ENCODE data around the gene DRP2. TPM values are rescaled to one million over a fixed set of nuclear protein-coding genes. Genes with fewer than 3 reads are reported as not detected.
"Not testable (repeated sequence)": the region's sequence is repeated elsewhere in the genome, so short reads cannot be mapped to it uniquely, and the experiment has no call there.

DRP2 gene
- total RNA-seq, 2 donors from 2014 or later: 0.57 to 0.65 TPM

DNA sequence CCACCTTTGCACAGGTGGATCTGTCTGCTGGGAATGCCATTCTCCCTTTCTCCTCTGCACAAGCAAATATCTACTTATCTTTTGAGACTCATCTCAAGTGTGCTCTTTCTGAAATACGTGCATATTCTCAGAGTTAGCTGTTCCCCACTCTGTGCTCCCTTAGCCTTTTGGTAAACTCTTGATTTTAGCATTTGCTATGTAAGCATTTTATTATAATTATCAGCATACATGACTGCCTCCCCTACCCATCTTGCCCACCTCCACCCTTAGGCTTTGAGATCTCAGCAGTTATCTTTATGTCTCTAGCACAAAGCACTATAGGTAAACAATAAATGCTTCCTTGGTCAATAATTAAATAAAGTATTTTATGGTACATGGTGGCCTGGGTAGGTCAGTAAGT, 11.5 kb downstream of the DRP2 start:
- no peak for DNase-seq (ENCODE audit: low spot score)
- intact Hi-C loops (cut with DNase I): no loop called here

DNA sequence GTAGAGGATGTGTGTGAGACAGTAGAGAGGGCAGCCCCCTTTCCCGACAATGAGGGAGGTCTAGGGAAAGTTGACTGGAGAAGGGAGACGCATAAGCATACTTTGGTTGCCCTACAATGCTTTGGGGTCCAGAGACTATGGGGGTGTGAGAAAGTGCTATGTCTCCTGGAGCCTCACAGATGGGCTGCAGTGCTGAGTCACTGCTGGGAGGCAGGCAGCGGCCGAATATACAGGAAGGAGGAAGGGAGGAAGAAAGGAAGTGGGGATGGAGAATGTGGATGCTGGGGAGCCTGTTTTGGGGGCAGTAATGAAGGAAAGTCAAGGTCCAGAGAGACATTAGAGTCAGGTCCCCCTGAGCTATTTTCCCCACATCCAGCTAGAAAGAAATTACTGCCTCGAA, 12.7 kb downstream of the DRP2 start:
- intact Hi-C loops (cut with DNase I): no loop called here
- DNase-seq (ENCODE audit: low spot score): no peak

DNA sequence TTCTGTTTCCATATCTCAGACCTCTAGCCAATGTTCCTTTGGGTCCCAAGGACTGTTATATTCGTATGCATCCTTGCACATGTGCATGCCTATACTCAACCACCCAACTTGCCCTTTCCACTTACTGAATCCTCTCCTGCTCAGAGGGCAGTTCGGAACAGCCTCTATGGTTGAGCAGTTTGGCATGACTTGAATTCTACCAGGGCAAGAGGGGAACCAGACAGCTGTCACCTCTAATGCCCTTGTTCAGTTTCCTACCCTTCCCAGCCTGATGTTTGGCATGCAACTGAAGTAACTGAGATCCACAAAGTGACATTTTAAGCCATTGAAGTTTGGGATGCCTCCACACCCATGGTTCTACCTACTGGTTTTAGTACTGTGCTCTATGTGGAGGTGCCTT, 17.5 kb downstream of the DRP2 start:
- intact Hi-C loops (cut with DNase I): no loop called here
- DNase-seq (ENCODE audit: low spot score): no peak

DNA sequence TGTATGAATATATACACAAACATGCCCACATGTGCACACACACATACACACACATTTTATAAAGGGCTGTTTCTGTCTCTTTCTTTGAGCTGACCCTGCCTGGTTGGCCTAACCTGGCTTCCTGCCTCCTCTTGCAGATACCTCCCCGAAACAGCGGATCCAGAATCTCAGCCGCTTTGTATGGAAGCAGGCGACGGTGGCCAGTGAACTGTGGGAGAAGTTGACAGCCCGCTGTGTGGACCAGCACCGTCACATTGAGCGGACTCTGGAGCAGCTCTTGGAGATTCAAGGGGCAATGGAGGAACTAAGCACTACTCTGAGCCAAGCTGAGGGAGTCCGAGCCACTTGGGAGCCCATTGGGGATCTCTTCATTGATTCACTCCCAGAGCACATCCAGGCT, 21.9 kb downstream of the DRP2 start:
- intact Hi-C loops (cut with DNase I): no loop called here
- no peak for DNase-seq (ENCODE audit: low spot score)

DNA sequence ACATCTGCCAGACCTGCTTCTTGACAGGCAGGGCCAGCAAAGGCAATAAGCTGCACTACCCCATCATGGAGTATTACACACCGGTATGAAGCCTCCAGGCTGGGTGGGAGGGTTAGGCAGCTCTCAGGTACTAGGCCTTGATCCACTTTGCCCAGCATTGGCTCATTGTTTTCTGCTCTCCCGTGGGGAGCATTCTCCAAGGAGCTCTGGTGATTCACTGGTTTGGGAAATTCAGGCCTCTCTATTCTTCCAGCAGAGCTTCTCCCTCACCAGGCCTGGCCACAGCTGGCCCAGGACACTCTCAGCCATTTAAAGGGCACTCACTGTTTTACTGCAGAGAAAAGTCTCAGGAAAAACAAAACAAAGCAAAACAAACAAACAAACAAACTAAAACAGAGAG, 33.0 kb downstream of the DRP2 start:
- intact Hi-C loops (cut with DNase I): no loop called here
- DNase-seq (ENCODE audit: low spot score): no peak

DNA sequence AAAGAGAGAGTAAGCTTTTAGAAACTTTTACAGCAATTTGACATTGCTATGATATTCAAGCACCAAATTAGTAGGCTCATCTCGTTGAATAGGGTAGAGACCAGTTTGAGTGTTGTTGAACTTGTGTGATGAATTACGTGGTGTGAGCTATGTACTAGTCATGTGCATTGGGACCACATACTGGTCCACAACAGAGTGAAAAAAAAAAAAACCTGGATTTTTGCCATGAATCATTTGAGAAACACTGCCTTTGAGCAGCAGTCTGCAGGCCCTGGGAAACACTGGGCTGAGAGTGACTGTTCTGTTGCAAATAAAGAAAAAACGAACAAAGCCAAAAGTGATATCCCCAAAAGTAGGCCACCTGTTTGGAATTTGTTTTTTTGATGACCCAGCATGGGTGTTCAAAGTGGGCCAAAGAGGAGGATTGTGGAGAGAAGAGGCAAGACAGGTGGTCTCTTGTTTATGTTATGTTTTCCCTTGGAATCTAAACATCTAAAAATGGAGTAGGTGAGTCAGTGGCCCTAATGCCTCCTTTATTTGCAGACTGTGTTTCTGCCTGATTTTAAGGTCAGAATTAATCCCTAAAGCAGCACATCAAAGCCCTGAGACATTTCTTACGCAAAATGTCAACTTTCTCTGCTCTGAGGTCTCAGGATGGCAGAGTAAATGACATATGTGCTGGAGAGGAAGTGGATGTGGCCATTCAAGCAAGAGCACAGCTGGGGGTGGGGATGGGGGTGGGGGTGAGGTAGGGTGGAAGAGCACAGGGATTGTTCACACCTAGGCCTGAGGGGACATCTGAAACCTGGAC, 38.1 kb downstream of the DRP2 start:
- DNase-seq (ENCODE audit: low spot score): no peak
- intact Hi-C loops (cut with DNase I): no loop called here

DNA sequence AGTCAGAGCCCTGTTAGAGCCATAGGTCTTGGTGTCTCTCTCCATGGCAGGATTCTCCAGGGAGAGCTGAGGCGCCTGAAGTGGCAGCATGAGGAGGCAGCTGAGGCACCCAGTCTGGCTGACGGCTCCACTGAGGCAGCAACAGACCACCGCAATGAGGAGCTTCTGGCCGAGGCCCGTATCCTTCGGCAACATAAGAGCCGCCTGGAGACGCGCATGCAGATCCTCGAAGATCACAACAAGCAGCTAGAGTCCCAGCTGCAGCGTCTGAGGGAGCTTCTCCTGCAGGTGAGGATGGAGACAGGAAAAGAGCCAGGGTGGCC, 38.6 kb downstream of the DRP2 start:
- DNase-seq (ENCODE audit: low spot score): no peak
- intact Hi-C loops (cut with DNase I): no loop called here

DNA sequence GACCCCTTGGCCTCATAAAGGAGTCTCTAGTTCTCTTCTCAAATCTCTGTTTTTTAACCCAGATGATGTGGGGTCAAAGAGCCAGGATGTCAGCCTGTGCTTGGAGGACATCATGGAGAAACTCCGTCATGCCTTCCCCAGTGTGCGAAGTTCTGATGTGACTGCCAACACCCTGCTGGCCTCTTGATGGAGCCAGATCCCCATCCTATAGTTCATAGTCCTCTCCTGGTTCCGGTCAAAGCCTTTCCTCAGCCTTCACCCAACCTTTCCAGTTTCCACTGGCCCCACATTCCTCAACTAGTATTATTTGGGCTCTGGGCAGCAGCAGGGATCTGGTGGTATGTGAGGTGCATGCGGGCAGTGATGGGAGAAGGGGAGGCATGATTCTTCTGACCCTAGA, 40.8 kb downstream of the DRP2 start:
- intact Hi-C loops (cut with DNase I): no loop called here
- no peak for DNase-seq (ENCODE audit: low spot score)

DNA sequence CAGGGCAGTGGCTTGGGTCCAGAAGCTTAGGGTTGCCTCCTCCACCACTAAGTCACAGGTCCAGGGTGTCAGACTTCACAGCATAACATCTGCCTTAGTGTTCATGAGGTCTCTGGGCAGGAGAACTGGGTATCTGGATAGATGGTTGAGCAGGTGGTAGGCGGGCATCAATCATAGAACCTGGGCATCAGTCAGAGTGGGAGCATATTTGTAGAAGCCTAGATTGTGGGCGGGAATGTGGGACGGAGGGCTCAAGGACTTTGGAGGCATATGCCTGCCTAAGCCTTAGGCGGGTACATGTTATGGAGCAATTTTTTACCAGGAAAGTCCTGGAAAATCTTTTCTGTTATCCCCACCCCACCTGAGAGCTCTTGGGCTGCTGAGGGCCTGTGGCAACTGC, 43.0 kb downstream of the DRP2 start:
- intact Hi-C loops (cut with DNase I): no loop called here
- DNase-seq (ENCODE audit: low spot score): no peak

DNA sequence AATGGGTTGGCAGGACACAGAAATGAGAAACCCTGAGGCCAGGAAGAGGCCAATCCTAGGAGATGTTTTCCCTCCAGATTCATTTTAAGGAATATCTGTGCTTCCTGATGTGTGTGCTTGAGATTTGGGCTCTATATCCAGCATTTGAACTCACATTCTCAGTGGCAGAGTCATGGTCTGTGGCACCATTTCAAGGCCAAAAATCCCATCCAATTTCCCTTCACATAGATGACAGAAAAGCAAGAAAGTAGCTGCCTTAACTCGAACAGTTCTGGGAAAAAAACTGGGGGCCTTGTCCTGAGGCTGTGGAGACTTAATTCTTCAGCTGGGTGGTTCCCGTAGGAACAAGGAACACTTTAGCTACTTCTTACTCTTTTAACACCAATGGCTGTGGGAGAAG, 44.2 kb downstream of the DRP2 start:
- no peak for DNase-seq (ENCODE audit: low spot score)
- intact Hi-C loops (cut with DNase I): no loop called here

DNA sequence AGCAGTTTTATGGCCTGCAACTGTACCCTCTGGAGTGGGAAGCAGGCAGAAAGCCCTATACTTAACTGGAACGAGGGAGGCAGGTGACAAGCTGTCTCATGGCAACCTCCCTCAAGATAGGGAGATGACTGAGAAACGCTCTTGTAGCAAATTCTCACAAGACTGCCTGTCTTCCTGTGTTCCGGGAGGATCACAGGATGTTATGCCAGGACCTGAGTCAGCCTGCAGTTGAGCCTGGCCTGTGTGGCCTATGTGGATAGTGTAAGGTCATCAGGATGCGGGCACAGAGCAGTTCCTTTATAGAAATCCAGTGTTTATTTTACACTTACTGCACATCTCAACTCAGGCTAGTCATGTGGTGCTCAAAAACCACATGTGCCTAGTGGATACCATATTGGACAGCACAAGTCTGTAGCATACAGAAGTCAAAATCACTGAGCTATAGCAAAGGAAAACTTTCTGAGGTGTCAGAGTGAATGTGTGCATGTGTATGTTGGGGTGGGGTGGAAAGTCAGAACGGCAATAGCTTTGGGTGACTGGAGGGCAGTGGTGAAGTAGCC, 46.4 kb downstream of the DRP2 start:
- intact Hi-C loops (cut with DNase I): no loop called here
- no peak for DNase-seq (ENCODE audit: low spot score)

DNA sequence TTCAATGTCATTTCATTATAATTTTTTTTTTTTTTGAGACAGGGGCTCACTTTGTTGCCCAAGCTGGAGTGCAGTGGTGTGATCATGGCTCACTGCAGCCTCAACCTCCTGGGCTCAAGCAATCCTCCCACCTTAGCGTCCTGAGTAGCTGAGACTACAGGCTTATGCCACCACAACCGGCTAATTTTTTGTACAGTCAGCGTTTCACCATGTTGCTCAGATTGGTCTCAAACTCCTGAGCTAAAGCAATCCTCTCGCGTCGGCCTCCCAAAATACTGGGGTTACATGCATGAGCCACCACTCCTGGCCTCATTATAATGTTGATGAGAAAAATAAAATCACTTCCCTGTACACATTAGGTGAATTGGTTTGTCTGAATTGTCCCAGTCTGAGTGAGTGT, 54.6 kb downstream of the DRP2 start:
- intact Hi-C loops (cut with DNase I): no loop called here
- DNase-seq (ENCODE audit: low spot score): no peak

DNA sequence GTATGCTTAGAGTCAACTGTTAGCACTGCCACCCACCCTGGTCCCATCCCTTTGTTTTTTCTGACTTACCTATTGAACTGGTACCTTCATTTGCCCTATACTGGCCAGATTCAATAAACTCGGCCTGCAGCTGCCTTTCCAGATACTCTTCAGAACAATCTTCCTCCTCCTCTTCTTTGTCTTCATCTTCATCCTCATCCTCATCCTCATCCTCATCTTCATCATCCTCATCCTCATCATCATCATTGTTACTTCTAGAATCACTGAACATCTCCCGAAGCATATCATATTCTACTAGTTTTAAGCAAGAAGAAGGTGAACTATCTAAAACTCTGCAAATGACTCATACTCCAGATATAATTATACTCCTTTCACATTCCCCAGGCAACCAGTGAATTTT, 56.7 kb downstream of the DRP2 start:
- no peak for DNase-seq (ENCODE audit: low spot score)
- intact Hi-C loops (cut with DNase I): no loop called here

DNA sequence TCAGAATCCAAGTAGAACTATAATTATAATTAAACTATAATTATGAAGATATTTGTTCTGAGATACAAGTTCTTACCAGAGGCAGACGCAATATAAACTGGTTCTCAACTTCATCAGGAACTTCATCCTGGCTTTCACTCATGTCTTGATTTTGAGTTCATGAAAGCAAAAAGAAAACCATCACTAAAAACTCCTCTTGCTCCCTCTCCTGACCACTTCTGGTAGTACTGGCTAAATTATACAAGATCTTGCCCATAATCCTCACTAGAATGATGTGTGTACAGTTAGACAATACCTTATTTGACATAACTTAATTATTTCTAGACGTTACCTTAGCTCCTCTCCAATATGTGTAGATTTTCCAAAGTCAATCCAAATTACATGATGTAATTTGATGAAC, 67.8 kb downstream of the DRP2 start:
- intact Hi-C loops (cut with DNase I): no loop called here
- DNase-seq (ENCODE audit: low spot score): no peak

DNA sequence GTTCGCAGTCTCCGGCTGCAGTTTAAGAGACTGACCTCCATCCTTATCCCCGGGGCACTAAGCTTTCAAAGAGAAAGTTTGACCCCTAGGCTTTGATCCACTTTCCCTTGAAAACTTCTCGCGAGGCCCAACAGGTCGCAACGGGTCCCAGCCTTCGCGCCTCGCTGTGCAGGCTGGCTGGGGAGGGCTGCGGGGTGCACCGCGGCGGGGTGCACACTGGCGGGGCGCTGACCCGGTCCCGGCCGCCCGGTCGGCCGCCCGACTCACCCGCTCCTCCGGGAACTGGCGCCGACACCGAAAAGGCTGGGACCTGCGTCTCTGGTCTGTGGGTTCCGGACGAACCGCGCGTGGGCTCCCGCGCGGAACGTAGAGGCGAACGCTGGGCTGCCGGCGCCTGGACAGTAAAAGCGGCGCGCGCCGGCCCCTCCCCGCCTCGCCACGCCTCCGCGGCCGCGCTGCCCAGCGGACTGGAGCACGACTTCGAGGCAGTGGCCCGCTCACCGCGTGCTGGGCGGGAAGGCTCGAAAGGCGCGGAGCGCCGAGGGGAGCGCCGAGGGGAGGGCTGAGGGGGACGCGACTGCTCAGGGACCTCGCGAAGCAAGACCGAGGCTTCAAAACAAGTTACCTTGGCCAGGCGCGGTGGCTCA, 71.5 kb downstream of the DRP2 start, which contains the start of gene TAF7L:
Gene TAF7L, minus strand, starts transcription at position 378 of the 647 bp plus-strand sequence. CDS start 3,791 bp downstream, outside the sequence.
- no peak for DNase-seq (ENCODE audit: low spot score)
- intact Hi-C loops (cut with DNase I): no loop called here

DNA sequence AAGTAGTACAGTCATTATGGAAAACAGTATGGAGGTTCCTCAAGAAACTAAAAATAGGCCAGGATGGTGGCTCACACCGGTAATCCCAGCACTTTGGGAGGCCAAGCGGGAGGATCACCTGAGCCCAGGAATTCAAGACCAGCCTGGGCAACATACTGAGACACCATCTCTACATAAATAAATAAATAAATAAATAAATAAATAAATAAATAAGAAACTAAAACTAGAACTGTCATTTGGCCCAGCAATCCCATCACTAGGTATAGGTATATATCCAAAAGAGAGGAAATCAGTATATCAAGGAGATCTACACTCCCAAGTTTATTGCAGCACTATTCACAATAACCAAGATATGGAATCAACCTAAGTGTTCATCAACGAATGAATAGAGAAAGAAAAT, 76.0 kb downstream of the DRP2 start:
- DNase-seq (ENCODE audit: low spot score); intact Hi-C loops (cut with DNase I): not testable (repeated sequence)

DNA sequence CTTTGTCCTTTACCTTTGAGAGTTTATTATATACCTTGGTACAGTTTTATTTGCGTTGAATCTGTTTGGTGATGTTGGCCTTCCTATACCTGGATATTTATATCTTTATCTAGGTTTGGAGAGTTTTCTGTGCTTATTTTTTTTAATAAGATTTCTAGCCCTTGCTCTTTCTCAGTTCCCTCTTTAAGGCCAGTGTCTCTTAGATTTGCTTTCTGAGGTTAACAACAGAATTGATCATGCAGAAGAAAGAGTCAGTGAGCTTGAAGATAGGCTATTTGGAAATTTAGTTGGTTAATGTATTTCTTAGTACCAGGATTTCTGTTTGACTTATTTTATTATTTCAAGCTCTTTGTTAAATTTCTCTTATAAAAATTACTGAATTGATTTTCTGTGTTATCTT, 84.2 kb downstream of the DRP2 start:
- no peak for DNase-seq (ENCODE audit: low spot score)

More for the DNA sequence above, 84.2 kb downstream of the DRP2 start:
- intact Hi-C loops (cut with DNase I): no loop called here

Data from posterior vena cava (tissue), 2 donors.